Fibroblast of villous mesenchyme (primary cell): Measurements from ENCODE around the gene IMMT. TPM values are rescaled to one million over a fixed set of nuclear protein-coding genes. Genes with fewer than 3 reads are reported as not detected.

Experiments used
- DNase-seq: peaks from one replicate; pipeline ENCODE4 v3.0.0-alpha.2; 2010; ENCODE audit warnings: low read depth
- H3K4me3 ChIP-seq: 2 replicates; pipeline ENCODE4 v1.5.1; 2011; ENCODE audit warnings: low read depth, mild to moderate bottlenecking, low read length
- CTCF ChIP-seq: IDR thresholded peaks from 2 replicates; pipeline ENCODE4 v1.5.1; 2012; ENCODE audit warnings: low read depth, mild to moderate bottlenecking, low read length; ENCODE audit not compliant: insufficient read depth
- total RNA-seq: library from RNA; depleted of rRNA; stranded (reverse); fragments of >200 nt; gene quantifications from 2 replicates; pipeline ENCODE4 v1.2.3, GENCODE V29; 2012

Gene IMMT
- total RNA-seq, 1 donor, result 67.8 TPM

GRCh38 chr2:86213056-86213455 lies 17.8 kb upstream of the IMMT start:
- TF ChIP-seq CTCF, result no peak
- no peak for DNase-seq
- H3K4me3 ChIP-seq, result no peak overlapping the region

GRCh38 chr2:86211796-86212188 lies 16.5 kb upstream of the IMMT start:
- H3K4me3 ChIP-seq, result no peak overlapping the region
- no peak for TF ChIP-seq CTCF
- DNase-seq, result no peak

- TF ChIP-seq CTCF, result no peak
- no peak overlapping the region for H3K4me3 ChIP-seq
- no peak for DNase-seq
Observed at GRCh38 chr2:86211033-86211795, 16.0 kb upstream of the IMMT start.

- TF ChIP-seq CTCF, result no peak
- no peak for DNase-seq
- no peak overlapping the region for H3K4me3 ChIP-seq
Observed at GRCh38 chr2:86204458-86204857, 9.2 kb upstream of the IMMT start.

- no peak for TF ChIP-seq CTCF
- no peak overlapping the region for H3K4me3 ChIP-seq
- DNase-seq, result no peak
Observed at GRCh38 chr2:86203614-86204013, 8.4 kb upstream of the IMMT start.

- H3K4me3 ChIP-seq, result no peak overlapping the region
- no peak for DNase-seq
- no peak for TF ChIP-seq CTCF
Observed at GRCh38 chr2:86202702-86203101, 7.4 kb upstream of the IMMT start.

GRCh38 chr2:86202336-86202692 lies 7.1 kb upstream of the IMMT start:
- TF ChIP-seq CTCF, result no peak
- DNase-seq, result no peak

More at GRCh38 chr2:86202336-86202692, 7.1 kb upstream of the IMMT start:
- no peak overlapping the region for H3K4me3 ChIP-seq
